GM12892 (cell line): ENCODE results near the gene ARHGAP15.

Experiments used
- POLR2A ChIP-seq: IDR thresholded peaks from 2 replicates; pipeline ENCODE4 v1.6.1; 2011; ENCODE audit warnings: low read depth, low read length, control low read depth
- POLR2AphosphoS5 ChIP-seq: IDR thresholded peaks from 2 replicates; pipeline ENCODE4 v1.6.1; 2011; ENCODE audit warnings: low read depth, low read length, control low read depth

DNA sequence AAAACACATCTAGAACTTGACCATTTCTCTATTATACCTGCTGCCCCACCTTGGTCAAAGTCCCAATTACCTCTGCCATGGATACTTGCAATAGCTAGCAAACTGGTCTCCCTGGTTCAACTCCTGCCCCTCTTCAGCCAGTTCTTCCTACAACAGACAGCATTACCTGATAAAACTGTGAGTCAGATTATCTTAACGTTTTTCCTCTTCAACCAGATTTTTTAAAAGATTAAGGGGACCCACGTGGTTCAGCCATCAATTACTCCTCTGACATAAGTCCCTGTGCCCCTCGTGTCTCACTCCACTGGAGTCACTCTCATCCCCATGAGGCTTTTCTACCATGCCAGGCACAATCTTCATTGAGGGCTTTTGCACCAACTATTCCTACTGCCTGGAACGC is 5.3 kb upstream of the ARHGAP15 start:
- TF ChIP-seq POLR2A = no peak
- TF ChIP-seq POLR2AphosphoS5 = no peak
